ENCODE results near the gene HOXD8. TPM values are rescaled to one million over a fixed set of nuclear protein-coding genes. Genes with fewer than 3 reads are reported as not detected.

Gene HOXD8
- total RNA-seq (not detected), total RNA-seq (0 to 0.12 (median 0) reads per million in 29 experiments)
- not detected for total RNA-seq (2013)

GRCh38 chr2:176128982-176129796 is at the start of gene HOXD8:
TSS of gene HOXD8 (plus strand) at chr2:176129705. CDS start at chr2:176130367, 662 bp downstream.
- Histone ChIP-seq H3K4me3 (ENCODE audit: control insufficient read depth in 1 of 2, extremely low read depth in 1 of 2, low read length in 1 of 2) (peak within 1 kb of the TSS in 1 of 2 donors; percentile 29), H3K36me3 (ENCODE audit: control insufficient read depth in 2 of 2, extremely low read depth in 1 of 2, insufficient read depth in 1 of 2, low read length in 1 of 2) (no peaks in the 10 kb centered on the region), H3K4me1 (ENCODE audit: control insufficient read depth in 1 of 2, extremely low read depth in 1 of 2, insufficient read depth in 2 of 2, low read length in 2 of 2) (peaks cover 6 to 30% of the 10 kb centered on the region in 2 experiments), H3K9me3 (no peaks in the 10 kb centered on the region), H3K27ac (ENCODE audit: low read length) (no peak within 1 kb of the TSS), H3K27me3 (replicated peaks in 1 of 2; ENCODE audit: control insufficient read depth in 2 of 2, extremely low read depth in 1 of 2, insufficient read depth in 2 of 2, low read length in 1 of 2) (peaks cover 36 to 79% of the 10 kb centered on the region in 2 experiments)
- ATAC-seq (replicated peaks in 1 of 4) = peak in 2 of 4 experiments; percentile 14 to 15
- ChIA-PET CTCF (interaction anchor here in 1 of 2 donors (3.1 to 4.3 kb wide), 2 partner anchors 326 to 425 kb away, joined by 21 to 64 read pairs; no protein-coding TSS in a partner anchor), POLR2A (no interaction called here)
- no peaks in the 10 kb centered on the region for H3K9me3 Mint-ChIP-seq
- H3K4me1 Mint-ChIP-seq = peaks cover 23 to 43% (median 34%) of the 10 kb centered on the region in 3 donors
- 7% methylated on average over 34 of the region's 64 CpGs for WGBS (ENCODE audit: insufficient coverage)
- H3K4me3 Mint-ChIP-seq = peak within 1 kb of the TSS; percentile 34 to 77 (median 43)
- DNase-seq = peak in 1 of 35 experiments; percentile 11
- peak within 1 kb of the TSS in 1 of 2 donors; percentile 65 for H3K27ac Mint-ChIP-seq
- peaks cover 81 to 85% of the 10 kb centered on the region in 2 donors for H3K27me3 Mint-ChIP-seq
- H3K36me3 Mint-ChIP-seq = no peaks in the 10 kb centered on the region

- Histone ChIP-seq H3K36me3 (ENCODE audit: control insufficient read depth in 2 of 2, extremely low read depth in 1 of 2, insufficient read depth in 1 of 2, low read length in 1 of 2) (no peaks in the 10 kb centered on the region), H3K4me1 (ENCODE audit: control insufficient read depth in 1 of 2, extremely low read depth in 1 of 2, insufficient read depth in 2 of 2, low read length in 2 of 2) (peaks cover 0 to 32% of the 10 kb centered on the region in 2 experiments), H3K9me3 (peaks cover 6% of the 10 kb centered on the region), H3K27me3 (replicated peaks in 1 of 2; ENCODE audit: control insufficient read depth in 2 of 2, extremely low read depth in 1 of 2, insufficient read depth in 2 of 2, low read length in 1 of 2) (peaks cover 28 to 69% of the 10 kb centered on the region in 2 experiments), H3K4me3 (ENCODE audit: control insufficient read depth in 1 of 2, extremely low read depth in 1 of 2, low read length in 1 of 2) (peak overlapping the region in 1 of 2 donors; percentile 57), H3K27ac (ENCODE audit: low read length) (no peak overlapping the region)
- H3K36me3 Mint-ChIP-seq = peaks cover 15% of the 10 kb centered on the region
- ChIA-PET CTCF (interaction anchor here (0.5 to 1.0 kb wide), 3 partner anchors 47 to 137 kb away, joined by 3 to 5 read pairs (median 3); no protein-coding TSS in a partner anchor), POLR2A (no interaction called here)
- H3K4me1 Mint-ChIP-seq = peaks cover 11 to 18% (median 13%) of the 10 kb centered on the region in 3 donors
- WGBS (ENCODE audit: insufficient coverage) = 5% methylated on average over 75 of the region's 86 CpGs
- peak in 2 of 35 experiments; percentile 22 to 28 for DNase-seq
- peaks cover 9 to 21% (median 15%) of the 10 kb centered on the region in 3 donors for H3K9me3 Mint-ChIP-seq
- H3K27me3 Mint-ChIP-seq = peaks cover 70 to 78% of the 10 kb centered on the region in 2 donors
- H3K4me3 Mint-ChIP-seq = peak overlapping the region in 1 of 3 donors; percentile 77
- peak in 1 of 4 experiments; percentile 34 for ATAC-seq (replicated peaks in 1 of 4)
- peak overlapping the region; percentile 59 to 86 for H3K27ac Mint-ChIP-seq
Observed at GRCh38 chr2:176079831-176080539, 49.5 kb upstream of the HOXD8 start.

- WGBS (ENCODE audit: insufficient coverage) = 13% methylated on average over 49 of the region's 68 CpGs
- ATAC-seq (replicated peaks in 1 of 4) (peak in 1 of 4 experiments; percentile 46), DNase-seq (peak in 2 of 35 experiments; percentile 23 to 31)
- Histone ChIP-seq H3K36me3 (ENCODE audit: control insufficient read depth in 2 of 2, extremely low read depth in 1 of 2, insufficient read depth in 1 of 2, low read length in 1 of 2) (no peaks in the 10 kb centered on the region), H3K27ac (ENCODE audit: low read length) (no peak overlapping the region), H3K27me3 (replicated peaks in 1 of 2; ENCODE audit: control insufficient read depth in 2 of 2, extremely low read depth in 1 of 2, insufficient read depth in 2 of 2, low read length in 1 of 2) (peaks cover 24 to 71% of the 10 kb centered on the region in 2 experiments), H3K4me1 (ENCODE audit: control insufficient read depth in 1 of 2, extremely low read depth in 1 of 2, insufficient read depth in 2 of 2, low read length in 2 of 2) (peaks cover 0 to 35% of the 10 kb centered on the region in 2 experiments), H3K4me3 (ENCODE audit: control insufficient read depth in 1 of 2, extremely low read depth in 1 of 2, low read length in 1 of 2) (peak overlapping the region in 1 of 2 donors; percentile 57), H3K9me3 (peaks cover 4% of the 10 kb centered on the region)
- Mint-ChIP-seq H3K36me3 (peaks cover 15% of the 10 kb centered on the region), H3K27ac (peak overlapping the region; percentile 48 to 65), H3K27me3 (peaks cover 66 to 78% of the 10 kb centered on the region in 2 donors), H3K4me3 (peak overlapping the region in 1 of 3 donors; percentile 37), H3K9me3 (peaks cover 6 to 18% (median 15%) of the 10 kb centered on the region in 3 donors), H3K4me1 (peaks cover 11 to 18% (median 13%) of the 10 kb centered on the region in 3 donors)
- ChIA-PET POLR2A (no interaction called here), CTCF (interaction anchor here in 1 of 2 donors (0.6 kb wide), 1 partner anchor 136 kb away, joined by 3 read pairs; no protein-coding TSS in a partner anchor)
Observed at GRCh38 chr2:176080540-176081375, 48.7 kb upstream of the HOXD8 start.

GRCh38 chr2:176081376-176081836 is 48.1 kb upstream of the HOXD8 start:
- WGBS (ENCODE audit: insufficient coverage) = 22% methylated on average over 5 of the region's 17 CpGs
- H3K27ac ChIP-seq (ENCODE audit: low read length) = no peak overlapping the region
- peaks cover 3 to 17% (median 11%) of the 10 kb centered on the region in 3 donors for H3K9me3 Mint-ChIP-seq
- H3K4me1 Mint-ChIP-seq = peaks cover 11 to 18% (median 13%) of the 10 kb centered on the region in 3 donors
- POLR2A ChIA-PET = no interaction called here
- peaks cover 61 to 77% of the 10 kb centered on the region in 2 donors for H3K27me3 Mint-ChIP-seq
- H3K4me1 ChIP-seq (ENCODE audit: control insufficient read depth in 1 of 2, extremely low read depth in 1 of 2, insufficient read depth in 2 of 2, low read length in 2 of 2) = peaks cover 0 to 39% of the 10 kb centered on the region in 2 experiments
- ATAC-seq (replicated peaks in 1 of 4) (no peak), DNase-seq (peak in 1 of 35 experiments; percentile 17)
- peak overlapping the region in 1 of 2 donors; percentile 11 for H3K4me3 ChIP-seq (ENCODE audit: control insufficient read depth in 1 of 2, extremely low read depth in 1 of 2, low read length in 1 of 2)
- H3K9me3 ChIP-seq = peaks cover 4% of the 10 kb centered on the region
- H3K4me3 Mint-ChIP-seq = peak overlapping the region in 1 of 3 donors; percentile 37
- CTCF ChIA-PET = no interaction called here
- peaks cover 15% of the 10 kb centered on the region for H3K36me3 Mint-ChIP-seq
- H3K36me3 ChIP-seq (ENCODE audit: control insufficient read depth in 2 of 2, extremely low read depth in 1 of 2, insufficient read depth in 1 of 2, low read length in 1 of 2) = no peaks in the 10 kb centered on the region
- peak overlapping the region; percentile 48 to 65 for H3K27ac Mint-ChIP-seq
- H3K27me3 ChIP-seq (replicated peaks in 1 of 2; ENCODE audit: control insufficient read depth in 2 of 2, extremely low read depth in 1 of 2, insufficient read depth in 2 of 2, low read length in 1 of 2) = peaks cover 29 to 77% of the 10 kb centered on the region in 2 experiments

- Mint-ChIP-seq H3K9me3 (peaks cover 3 to 20% (median 8%) of the 10 kb centered on the region in 3 donors), H3K4me3 (peak overlapping the region in 1 of 3 donors; percentile 42), H3K27me3 (peaks cover 61 to 79% of the 10 kb centered on the region in 2 donors), H3K36me3 (peaks cover 15% of the 10 kb centered on the region), H3K27ac (peak overlapping the region; percentile 39 to 65), H3K4me1 (peaks cover 11 to 18% (median 13%) of the 10 kb centered on the region in 3 donors)
- ChIA-PET POLR2A (interaction anchor here in 1 of 2 donors (1.0 kb wide), 1 partner anchor 21 kb away, joined by 3 read pairs; no protein-coding TSS in a partner anchor), CTCF (no interaction called here)
- Histone ChIP-seq H3K4me1 (ENCODE audit: control insufficient read depth in 1 of 2, extremely low read depth in 1 of 2, insufficient read depth in 2 of 2, low read length in 2 of 2) (peaks cover 0 to 39% of the 10 kb centered on the region in 2 experiments), H3K36me3 (ENCODE audit: control insufficient read depth in 2 of 2, extremely low read depth in 1 of 2, insufficient read depth in 1 of 2, low read length in 1 of 2) (no peaks in the 10 kb centered on the region), H3K9me3 (peaks cover 4% of the 10 kb centered on the region), H3K27me3 (replicated peaks in 1 of 2; ENCODE audit: control insufficient read depth in 2 of 2, extremely low read depth in 1 of 2, insufficient read depth in 2 of 2, low read length in 1 of 2) (peaks cover 33 to 81% of the 10 kb centered on the region in 2 experiments), H3K4me3 (ENCODE audit: control insufficient read depth in 1 of 2, extremely low read depth in 1 of 2, low read length in 1 of 2) (peak overlapping the region in 1 of 2 donors; percentile 47), H3K27ac (ENCODE audit: low read length) (no peak overlapping the region)
- WGBS (ENCODE audit: insufficient coverage) = 14% methylated on average over 54 of the region's 62 CpGs
- peak in 2 of 35 experiments; percentile 19 to 23 for DNase-seq
- no peak for ATAC-seq (replicated peaks in 1 of 4)
Observed at GRCh38 chr2:176081837-176082524, 47.5 kb upstream of the HOXD8 start.

All from T-cell (primary cell).